AG08396 (cell line): ENCODE results near the gene CHST15.

ENCODE experiments used
- DNase-seq: peaks from one replicate; pipeline ENCODE4 v3.0.0; 2012; ENCODE audit warnings: low spot score, mixed read lengths

The CHST15 gene

GRCh38 chr10:124011464-124011863 lies 81.9 kb downstream of the CHST15 start:
- DNase-seq = no peak

- DNase-seq = no peak
Measured at GRCh38 chr10:124010563-124011131, 82.8 kb downstream of the CHST15 start.

GRCh38 chr10:124010024-124010423 lies 83.4 kb downstream of the CHST15 start:
- no peak for DNase-seq

GRCh38 chr10:124009231-124010015 lies 84.0 kb downstream of the CHST15 start:
- no peak for DNase-seq

GRCh38 chr10:124008681-124009080 lies 84.7 kb downstream of the CHST15 start:
- DNase-seq = no peak

- DNase-seq = no peak
Measured at GRCh38 chr10:124008187-124008586, 85.2 kb downstream of the CHST15 start.

GRCh38 chr10:124007773-124008145 lies 85.6 kb downstream of the CHST15 start:
- DNase-seq = no peak

- no peak for DNase-seq
Measured at GRCh38 chr10:124007102-124007772, 86.2 kb downstream of the CHST15 start.

- no peak for DNase-seq
Measured at GRCh38 chr10:124006526-124006925, 86.9 kb downstream of the CHST15 start.

GRCh38 chr10:124005991-124006392 lies 87.4 kb downstream of the CHST15 start:
- DNase-seq = no peak

GRCh38 chr10:124005091-124005490 lies 88.3 kb downstream of the CHST15 start:
- DNase-seq = no peak

GRCh38 chr10:124004663-124005004 lies 88.8 kb downstream of the CHST15 start:
- no peak for DNase-seq

GRCh38 chr10:124003871-124004662 lies 89.3 kb downstream of the CHST15 start:
- DNase-seq = no peak

GRCh38 chr10:124003481-124003870 lies 89.9 kb downstream of the CHST15 start:
- DNase-seq = no peak

- no peak for DNase-seq
Measured at GRCh38 chr10:124003070-124003419, 90.4 kb downstream of the CHST15 start.

- DNase-seq = no peak
Measured at GRCh38 chr10:124002391-124003069, 90.9 kb downstream of the CHST15 start.

GRCh38 chr10:124001391-124002148 lies 91.8 kb downstream of the CHST15 start:
- no peak for DNase-seq

- no peak for DNase-seq
Measured at GRCh38 chr10:124000792-124001201, 92.6 kb downstream of the CHST15 start.

GRCh38 chr10:123999956-124000615 lies 93.3 kb downstream of the CHST15 start:
- no peak for DNase-seq

- DNase-seq = no peak
Measured at GRCh38 chr10:123999261-123999660, 94.1 kb downstream of the CHST15 start.
